Frontal cortex (tissue), 4 donors: ENCODE results near the gene NUP205. TPM values are rescaled to one million over a fixed set of nuclear protein-coding genes. Genes with fewer than 3 reads are reported as not detected.
"Not testable (repeated sequence)": the region's sequence is repeated elsewhere in the genome, so short reads cannot be mapped to it uniquely, and the experiment has no call there.

Source experiments
- DNase-seq, 2 donors: peaks; one replicate each; pipeline ENCODE4 v3.0.0; 2012; ENCODE audit warnings: low spot score in 2 of 2
- FAIRE-seq: peaks from 2 replicates; lab custom pipeline; 2012; peaks lifted over from hg19 to GRCh38; lab: Jason Lieb, UNC
- small RNA-seq: library from RNA; depleted of rRNA; stranded (forward); fragments of <200 nt; gene quantifications from one replicate; pipeline ENCODE3, GENCODE V24; 2014
- total RNA-seq: library from RNA; depleted of rRNA; stranded (reverse); fragments of >200 nt; gene quantifications from one replicate; pipeline ENCODE4 v1.2.3, GENCODE V29; 2014
- donor health status: control.
- donor health status: control.
- donor health status: control.

Gene NUP205
- total RNA-seq, 1 donor from 2014 or later: 62.8 TPM

- no peak for DNase-seq
- no peak for FAIRE-seq
Observed at GRCh38 chr7:135690566-135690965, 132.8 kb downstream of the NUP205 start.

GRCh38 chr7:135692055-135692454 is 134.3 kb downstream of the NUP205 start:
- DNase-seq (no peak), FAIRE-seq (no peak)

GRCh38 chr7:135692606-135693005 is 134.9 kb downstream of the NUP205 start:
- not testable (repeated sequence) for FAIRE-seq, DNase-seq

GRCh38 chr7:135693558-135693957 is 135.8 kb downstream of the NUP205 start:
- FAIRE-seq: no peak
- no peak for DNase-seq

- FAIRE-seq (no peak), DNase-seq (no peak)
Observed at GRCh38 chr7:135697276-135698049, 139.7 kb downstream of the NUP205 start.

Small RNA genes within 50 kb of the gene (small RNA-seq; reads per million reads assigned to genes)
- gene RNU6-1154P: not detected

Other genes with a start within 250 kb of the NUP205 start
- 21.6 TPM for gene CNOT4, start 47.8 kb upstream of the NUP205 start, total RNA-seq
- 19.2 TPM for gene STMP1, start 104.6 kb downstream of the NUP205 start, total RNA-seq
- 12.6 TPM for gene SLC13A4, start 170.3 kb downstream of the NUP205 start, total RNA-seq
- gene FAM180A, start 190.9 kb downstream of the NUP205 start, total RNA-seq: not detected